Measurements from ENCODE around the gene MCOLN2.

MCOLN2 gene

DNA sequence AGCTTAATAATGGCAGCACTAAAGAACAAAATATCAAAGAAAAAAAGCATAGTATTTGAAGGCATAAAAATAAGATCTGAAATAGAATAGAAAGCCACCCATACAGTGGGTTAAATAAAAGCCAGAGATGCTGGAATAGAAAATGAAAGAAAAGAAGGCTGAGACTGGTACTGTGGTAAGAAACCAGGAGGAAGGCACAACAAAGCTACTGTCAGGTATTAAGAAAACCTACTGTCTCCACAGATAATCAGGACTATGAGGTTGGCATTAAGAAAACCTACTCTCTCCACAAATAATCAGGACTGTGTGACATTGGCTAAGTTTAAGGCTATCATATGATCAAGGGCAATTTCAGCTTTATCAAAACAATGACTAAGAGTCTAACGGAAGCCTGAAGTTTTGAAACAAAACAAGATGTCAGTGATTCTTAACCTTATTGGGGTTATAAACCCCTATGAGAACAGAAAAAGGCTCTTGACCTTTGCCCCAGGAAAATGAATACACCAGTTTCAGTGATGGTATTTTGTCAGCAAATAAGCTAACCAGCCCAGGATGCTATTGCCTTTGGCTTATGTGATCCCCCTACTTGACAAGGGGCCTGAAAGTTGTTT lies 24.4 kb downstream of the MCOLN2 start:
- Histone ChIP-seq H3K4me1 (ENCODE audit: insufficient read depth, low read length) (no peaks in the 10 kb centered on the region), H3K9me3 (ENCODE audit: low read length) (no peaks in the 10 kb centered on the region), H2AFZ (ENCODE audit: low read depth, low read length) (no peak overlapping the region), H3K36me3 (ENCODE audit: insufficient read depth, low read length) (no peaks in the 10 kb centered on the region), H3K27me3 (ENCODE audit: insufficient read depth, low read length) (no peaks in the 10 kb centered on the region), H3K4me3 (ENCODE audit: low read length) (no peak overlapping the region)

DNA sequence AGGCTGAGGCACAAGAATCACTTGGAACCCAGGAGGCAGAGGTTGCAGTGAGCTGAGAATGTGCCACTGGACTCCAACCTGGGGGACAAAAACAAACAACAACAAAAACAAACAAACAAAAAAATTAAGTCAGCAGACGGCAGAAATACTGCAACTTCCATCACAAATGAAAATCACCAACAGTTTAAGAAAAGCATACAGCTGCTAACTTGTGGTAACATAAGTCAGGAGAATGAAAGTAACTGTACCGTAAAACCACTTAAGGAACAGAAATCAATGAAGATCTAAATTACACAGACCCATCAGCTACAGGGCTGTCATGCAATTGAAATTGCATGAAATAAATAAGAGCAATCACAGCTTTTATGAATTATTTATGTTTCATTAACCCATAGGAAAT lies 25.0 kb downstream of the MCOLN2 start:
- Histone ChIP-seq H3K4me1 (ENCODE audit: insufficient read depth, low read length) (no peaks in the 10 kb centered on the region), H3K27me3 (ENCODE audit: insufficient read depth, low read length) (no peaks in the 10 kb centered on the region), H3K36me3 (ENCODE audit: insufficient read depth, low read length) (no peaks in the 10 kb centered on the region), H3K4me3 (ENCODE audit: low read length) (no peak overlapping the region), H2AFZ (ENCODE audit: low read depth, low read length) (no peak overlapping the region), H3K9me3 (ENCODE audit: low read length) (no peaks in the 10 kb centered on the region)

DNA sequence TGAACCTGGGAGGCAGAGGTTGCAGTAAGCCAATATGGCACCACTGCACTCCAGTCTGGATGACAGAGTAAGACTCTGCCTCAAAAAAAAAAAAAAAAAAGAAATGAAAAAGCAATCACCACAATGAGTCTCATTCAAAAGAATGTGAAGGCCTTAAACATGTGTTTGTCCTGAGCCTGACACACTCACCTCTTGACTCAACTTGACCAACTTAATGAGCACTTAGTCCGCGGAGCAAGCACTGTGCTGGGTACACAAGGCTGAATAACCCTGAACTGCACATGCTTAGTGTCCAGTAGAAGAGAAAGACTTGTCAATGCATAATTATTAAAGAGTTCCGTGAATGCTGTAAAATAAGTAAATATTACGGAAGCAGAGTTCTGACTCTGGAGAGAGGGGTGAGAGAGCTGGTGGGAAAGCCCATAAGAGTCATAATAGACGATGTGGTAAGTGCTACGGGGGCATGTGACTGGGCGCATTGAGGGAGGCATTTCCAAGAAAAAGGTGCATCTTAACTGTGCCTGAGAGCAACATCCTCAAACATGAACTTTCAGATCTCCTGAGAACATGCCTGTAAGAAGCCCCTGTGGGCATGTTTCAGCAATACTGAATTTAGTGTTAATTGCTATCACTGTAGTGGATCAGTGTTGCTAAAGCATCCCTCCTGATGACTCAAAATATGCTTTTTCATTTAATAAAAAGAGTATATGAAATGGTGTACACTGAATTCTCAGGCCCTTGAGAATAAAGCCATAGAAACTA lies 27.2 kb downstream of the MCOLN2 start:
- Histone ChIP-seq H3K27me3 (ENCODE audit: insufficient read depth, low read length) (no peaks in the 10 kb centered on the region), H3K36me3 (ENCODE audit: insufficient read depth, low read length) (no peaks in the 10 kb centered on the region), H3K9me3 (ENCODE audit: low read length) (no peaks in the 10 kb centered on the region), H2AFZ (ENCODE audit: low read depth, low read length) (no peak overlapping the region), H3K4me3 (ENCODE audit: low read length) (no peak overlapping the region), H3K4me1 (ENCODE audit: insufficient read depth, low read length) (no peaks in the 10 kb centered on the region)

- Histone ChIP-seq H3K9me3 (ENCODE audit: low read length) (no peaks in the 10 kb centered on the region), H3K4me1 (ENCODE audit: insufficient read depth, low read length) (no peaks in the 10 kb centered on the region), H3K27me3 (ENCODE audit: insufficient read depth, low read length) (no peaks in the 10 kb centered on the region), H3K36me3 (ENCODE audit: insufficient read depth, low read length) (no peaks in the 10 kb centered on the region), H3K4me3 (ENCODE audit: low read length) (no peak overlapping the region), H2AFZ (ENCODE audit: low read depth, low read length) (no peak overlapping the region)
Measured at GRCh38 chr1:84968865-84969264, 28.0 kb downstream of the MCOLN2 start.

GRCh38 chr1:84968101-84968500 lies 28.8 kb downstream of the MCOLN2 start:
- Histone ChIP-seq H3K4me1 (ENCODE audit: insufficient read depth, low read length) (no peaks in the 10 kb centered on the region), H2AFZ (ENCODE audit: low read depth, low read length) (no peak overlapping the region), H3K9me3 (ENCODE audit: low read length) (no peaks in the 10 kb centered on the region), H3K4me3 (ENCODE audit: low read length) (no peak overlapping the region), H3K36me3 (ENCODE audit: insufficient read depth, low read length) (no peaks in the 10 kb centered on the region), H3K27me3 (ENCODE audit: insufficient read depth, low read length) (no peaks in the 10 kb centered on the region)

DNA sequence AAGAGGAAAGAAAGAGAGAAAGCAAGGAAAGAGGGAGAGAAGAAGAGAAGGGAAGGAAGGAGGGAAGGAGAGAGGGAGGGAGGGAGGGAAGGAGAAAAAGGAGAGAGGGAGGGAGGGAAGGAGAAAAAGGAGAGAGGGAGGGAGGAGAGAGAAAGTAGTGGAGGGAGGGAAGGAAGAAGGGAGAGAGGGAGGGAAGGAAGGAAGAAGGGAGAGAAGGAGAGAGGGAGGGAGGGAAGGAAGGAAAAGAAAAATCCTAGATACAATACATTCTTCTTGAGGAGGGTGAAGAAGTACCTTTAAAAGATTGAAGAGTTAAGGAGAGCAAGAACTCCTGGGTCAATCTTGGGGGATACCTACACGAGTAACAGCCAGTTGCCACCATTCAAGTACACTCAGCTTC lies 29.2 kb downstream of the MCOLN2 start:
- H3K9me3 ChIP-seq (ENCODE audit: low read length): no peaks in the 10 kb centered on the region
- no peak overlapping the region for H3K4me3 ChIP-seq (ENCODE audit: low read length)
- H3K4me1 ChIP-seq (ENCODE audit: insufficient read depth, low read length): no peaks in the 10 kb centered on the region
- H2AFZ ChIP-seq (ENCODE audit: low read depth, low read length): no peak overlapping the region
- no peaks in the 10 kb centered on the region for H3K27me3 ChIP-seq (ENCODE audit: insufficient read depth, low read length)
- H3K36me3 ChIP-seq (ENCODE audit: insufficient read depth, low read length): no peaks in the 10 kb centered on the region

DNA sequence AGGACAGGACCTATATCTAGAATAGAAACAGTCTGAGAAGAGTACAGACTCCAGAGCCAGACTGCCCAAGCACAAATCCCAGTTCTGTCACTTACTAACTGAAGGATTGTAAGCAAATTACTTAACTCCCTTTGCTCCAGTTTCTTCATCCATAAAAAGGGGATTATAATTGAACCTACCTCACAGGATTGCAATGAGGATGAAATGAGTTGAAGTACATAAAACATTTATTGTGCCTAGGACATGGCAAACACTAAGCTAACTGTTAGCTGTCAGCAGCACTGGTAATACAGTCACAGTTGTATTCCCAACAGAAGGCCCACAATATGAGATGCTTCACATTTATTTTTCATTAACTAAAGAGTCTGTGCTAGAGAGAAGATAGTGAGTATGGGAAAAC lies 33.9 kb downstream of the MCOLN2 start:
- H3K4me1 ChIP-seq (ENCODE audit: insufficient read depth, low read length): no peaks in the 10 kb centered on the region
- no peak overlapping the region for H2AFZ ChIP-seq (ENCODE audit: low read depth, low read length)
- no peaks in the 10 kb centered on the region for H3K9me3 ChIP-seq (ENCODE audit: low read length)
- peaks cover 3% of the 10 kb centered on the region for H3K27me3 ChIP-seq (ENCODE audit: insufficient read depth, low read length)
- H3K36me3 ChIP-seq (ENCODE audit: insufficient read depth, low read length): no peaks in the 10 kb centered on the region
- no peak overlapping the region for H3K4me3 ChIP-seq (ENCODE audit: low read length)

DNA sequence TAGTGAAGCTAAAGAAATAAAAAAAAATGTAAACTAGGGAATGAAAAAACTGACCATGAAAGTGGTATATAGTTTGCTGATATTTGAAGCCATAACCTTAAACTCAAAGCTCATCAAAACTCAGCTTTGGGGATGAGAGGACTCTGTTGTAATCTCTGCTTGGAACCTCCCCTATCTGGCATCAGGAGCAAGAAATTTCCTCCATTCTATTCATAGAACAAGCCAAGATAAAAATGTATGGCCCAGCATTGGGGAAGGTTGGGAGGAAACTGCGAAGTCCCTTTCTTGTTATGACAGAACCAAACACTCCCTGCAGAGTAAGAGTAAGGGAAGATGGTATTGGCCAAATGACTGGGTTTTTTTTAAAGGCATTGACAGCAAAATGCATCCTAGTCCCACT lies 35.6 kb downstream of the MCOLN2 start:
- H3K4me1 ChIP-seq (ENCODE audit: insufficient read depth, low read length): no peaks in the 10 kb centered on the region
- H2AFZ ChIP-seq (ENCODE audit: low read depth, low read length): no peak overlapping the region
- H3K9me3 ChIP-seq (ENCODE audit: low read length): no peaks in the 10 kb centered on the region
- H3K4me3 ChIP-seq (ENCODE audit: low read length): no peak overlapping the region
- peaks cover 3% of the 10 kb centered on the region for H3K27me3 ChIP-seq (ENCODE audit: insufficient read depth, low read length)
- H3K36me3 ChIP-seq (ENCODE audit: insufficient read depth, low read length): no peaks in the 10 kb centered on the region

DNA sequence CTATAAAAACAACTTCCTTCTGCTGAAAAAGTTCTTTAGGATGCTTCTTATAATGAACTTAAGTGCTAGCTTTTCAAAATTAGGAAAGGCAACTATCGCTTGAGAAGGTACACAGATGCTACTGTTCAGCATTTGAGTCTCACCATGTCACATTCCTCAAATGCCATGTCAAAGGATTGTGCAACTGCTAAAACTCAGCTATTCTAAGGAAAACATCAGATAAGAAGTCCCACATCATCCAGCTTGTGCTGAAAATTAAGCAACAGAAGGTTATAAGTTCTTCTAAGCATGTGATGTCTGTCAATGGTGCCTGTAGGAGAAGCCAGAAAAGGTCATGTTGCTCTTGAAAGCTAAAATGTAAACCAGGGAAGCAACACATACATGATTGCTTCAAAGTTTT lies 36.5 kb downstream of the MCOLN2 start:
- H3K36me3 ChIP-seq (ENCODE audit: insufficient read depth, low read length): no peaks in the 10 kb centered on the region
- no peaks in the 10 kb centered on the region for H3K4me1 ChIP-seq (ENCODE audit: insufficient read depth, low read length)
- H3K9me3 ChIP-seq (ENCODE audit: low read length): no peaks in the 10 kb centered on the region
- H2AFZ ChIP-seq (ENCODE audit: low read depth, low read length): no peak overlapping the region
- H3K4me3 ChIP-seq (ENCODE audit: low read length): no peak overlapping the region
- H3K27me3 ChIP-seq (ENCODE audit: insufficient read depth, low read length): peaks cover 3% of the 10 kb centered on the region

GRCh38 chr1:84959294-84959693 lies 37.6 kb downstream of the MCOLN2 start:
- Histone ChIP-seq H3K4me3 (ENCODE audit: low read length) (no peak overlapping the region), H3K36me3 (ENCODE audit: insufficient read depth, low read length) (no peaks in the 10 kb centered on the region), H3K4me1 (ENCODE audit: insufficient read depth, low read length) (no peaks in the 10 kb centered on the region), H3K27me3 (ENCODE audit: insufficient read depth, low read length) (peaks cover 3% of the 10 kb centered on the region), H3K9me3 (ENCODE audit: low read length) (no peaks in the 10 kb centered on the region), H2AFZ (ENCODE audit: low read depth, low read length) (no peak overlapping the region)

DNA sequence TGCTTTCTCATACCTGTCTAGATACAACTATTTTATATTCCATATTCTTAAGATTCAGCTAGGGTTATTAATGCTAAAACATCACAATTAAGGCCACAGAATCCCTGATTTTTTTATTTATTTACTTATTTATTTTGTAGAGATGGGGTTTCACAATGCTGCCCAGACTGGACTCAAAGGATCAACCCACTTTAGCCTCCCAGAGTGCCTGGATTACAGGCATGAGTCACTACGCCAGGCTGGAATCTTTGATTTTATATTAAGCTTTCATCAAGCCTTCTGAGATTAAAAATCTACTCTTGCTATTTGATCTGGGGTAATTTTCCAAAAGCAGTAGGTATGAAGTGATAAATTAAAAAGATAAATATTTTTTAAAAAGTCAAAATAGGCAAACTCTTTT lies 38.9 kb downstream of the MCOLN2 start:
- Histone ChIP-seq H3K27me3 (ENCODE audit: insufficient read depth, low read length) (peaks cover 3% of the 10 kb centered on the region), H3K9me3 (ENCODE audit: low read length) (no peaks in the 10 kb centered on the region), H3K4me1 (ENCODE audit: insufficient read depth, low read length) (no peaks in the 10 kb centered on the region), H3K4me3 (ENCODE audit: low read length) (no peak overlapping the region), H2AFZ (ENCODE audit: low read depth, low read length) (no peak overlapping the region), H3K36me3 (ENCODE audit: insufficient read depth, low read length) (no peaks in the 10 kb centered on the region)

- Histone ChIP-seq H3K36me3 (ENCODE audit: insufficient read depth, low read length) (no peaks in the 10 kb centered on the region), H3K4me1 (ENCODE audit: insufficient read depth, low read length) (no peaks in the 10 kb centered on the region), H3K4me3 (ENCODE audit: low read length) (no peak overlapping the region), H2AFZ (ENCODE audit: low read depth, low read length) (no peak overlapping the region), H3K27me3 (ENCODE audit: insufficient read depth, low read length) (peaks cover 3% of the 10 kb centered on the region), H3K9me3 (ENCODE audit: low read length) (no peaks in the 10 kb centered on the region)
Measured at GRCh38 chr1:84956655-84957054, 40.3 kb downstream of the MCOLN2 start.

GRCh38 chr1:84956097-84956496 lies 40.8 kb downstream of the MCOLN2 start:
- H3K4me1 ChIP-seq (ENCODE audit: insufficient read depth, low read length): no peaks in the 10 kb centered on the region
- H3K9me3 ChIP-seq (ENCODE audit: low read length): no peaks in the 10 kb centered on the region
- peaks cover 3% of the 10 kb centered on the region for H3K27me3 ChIP-seq (ENCODE audit: insufficient read depth, low read length)
- H2AFZ ChIP-seq (ENCODE audit: low read depth, low read length): no peak overlapping the region
- no peaks in the 10 kb centered on the region for H3K36me3 ChIP-seq (ENCODE audit: insufficient read depth, low read length)
- no peak overlapping the region for H3K4me3 ChIP-seq (ENCODE audit: low read length)

DNA sequence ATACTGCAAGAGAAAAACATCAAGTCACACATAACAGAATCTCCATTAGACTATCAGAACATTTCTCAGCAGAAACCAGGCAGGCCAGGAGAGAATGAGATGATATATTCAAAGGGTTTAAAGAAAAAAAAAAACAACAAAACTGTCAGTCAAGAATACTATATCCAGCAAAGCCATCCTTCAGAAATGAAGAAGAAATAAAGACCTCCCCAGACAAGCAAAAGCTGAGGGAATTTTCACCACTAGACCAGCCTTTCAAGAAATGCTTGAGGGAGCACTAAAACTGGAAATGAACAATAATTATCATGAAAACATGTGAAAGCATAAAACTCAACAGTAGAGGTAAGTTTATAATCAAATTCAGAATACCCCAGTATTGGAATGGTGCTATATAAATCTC lies 47.2 kb downstream of the MCOLN2 start:
- Histone ChIP-seq H3K9me3 (ENCODE audit: low read length) (no peaks in the 10 kb centered on the region), H2AFZ (ENCODE audit: low read depth, low read length) (no peak overlapping the region), H3K4me1 (ENCODE audit: insufficient read depth, low read length) (no peaks in the 10 kb centered on the region), H3K27me3 (ENCODE audit: insufficient read depth, low read length) (no peaks in the 10 kb centered on the region), H3K4me3 (ENCODE audit: low read length) (no peak overlapping the region), H3K36me3 (ENCODE audit: insufficient read depth, low read length) (no peaks in the 10 kb centered on the region)

All from neuron (in vitro differentiated cells).